Subcutaneous adipose tissue (tissue), 4 donors: ENCODE results near the gene C20orf144. TPM values are rescaled to one million over a fixed set of nuclear protein-coding genes. Genes with fewer than 3 reads are reported as not detected.

Source experiments
- total RNA-seq, 4 donors: library from RNA; depleted of rRNA; stranded (reverse); fragments of >200 nt; gene quantifications; one replicate each; pipeline ENCODE4 v1.1.0, GENCODE V29; 2016
- TF ChIP-seq, protein P1 (sequence below): fragments of 450-650 bp; IDR thresholded peaks from one replicate; pipeline ENCODE4 v1.5.1; 2016; ENCODE audit warnings: low read depth, mild to moderate bottlenecking, control low read depth, antibody characterized with exemption, moderate library complexity

Gene C20orf144
- total RNA-seq, 4 donors from 2014 or later, result not detected

DNA sequence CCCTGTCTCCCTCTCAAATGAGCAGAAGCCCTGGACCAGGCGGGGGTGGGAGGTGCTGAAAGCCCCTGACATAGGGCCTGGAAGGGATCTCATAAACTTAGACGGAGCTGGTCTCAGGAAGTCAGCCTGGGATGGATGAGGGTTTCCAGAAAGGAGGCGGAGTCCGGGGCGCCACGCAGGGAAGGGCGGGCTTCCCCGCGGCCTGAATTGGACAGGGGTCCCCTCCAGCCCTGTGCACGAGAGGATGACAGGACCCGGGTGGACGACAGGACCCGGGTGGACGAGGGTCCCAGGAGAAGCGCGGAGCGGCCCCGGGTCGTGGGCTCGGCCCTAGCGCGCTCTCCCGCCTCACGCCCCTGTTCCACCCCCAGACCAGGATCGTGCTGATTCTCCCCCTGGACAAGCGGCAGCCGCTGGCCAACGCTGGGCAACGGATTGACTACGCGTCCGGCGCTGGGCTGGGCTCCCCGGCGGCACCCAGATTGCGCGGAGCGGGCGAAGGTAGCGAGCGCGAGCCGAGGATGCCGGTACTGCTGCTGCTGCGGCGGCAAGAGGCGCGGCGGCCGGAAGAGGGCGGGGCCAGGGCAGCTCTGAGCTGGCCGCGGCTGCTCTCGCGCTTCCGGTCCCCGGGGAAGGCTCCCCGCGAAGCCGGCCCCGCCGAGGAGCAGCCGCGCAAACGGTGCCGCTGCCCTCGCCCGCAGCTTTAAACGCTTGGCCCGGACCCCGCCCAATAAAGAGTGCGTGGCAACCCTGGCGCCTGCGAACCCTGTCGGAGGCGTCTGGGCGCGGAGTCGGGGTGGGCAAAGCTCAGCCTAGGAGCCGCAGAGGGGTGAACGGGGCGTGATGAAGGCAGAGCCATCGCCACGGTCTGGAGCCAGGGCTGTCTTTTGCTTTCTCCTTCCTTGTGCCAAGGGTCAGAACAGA, 1.3 kb downstream of the C20orf144 start:
- TF ChIP-seq, protein P1, sequence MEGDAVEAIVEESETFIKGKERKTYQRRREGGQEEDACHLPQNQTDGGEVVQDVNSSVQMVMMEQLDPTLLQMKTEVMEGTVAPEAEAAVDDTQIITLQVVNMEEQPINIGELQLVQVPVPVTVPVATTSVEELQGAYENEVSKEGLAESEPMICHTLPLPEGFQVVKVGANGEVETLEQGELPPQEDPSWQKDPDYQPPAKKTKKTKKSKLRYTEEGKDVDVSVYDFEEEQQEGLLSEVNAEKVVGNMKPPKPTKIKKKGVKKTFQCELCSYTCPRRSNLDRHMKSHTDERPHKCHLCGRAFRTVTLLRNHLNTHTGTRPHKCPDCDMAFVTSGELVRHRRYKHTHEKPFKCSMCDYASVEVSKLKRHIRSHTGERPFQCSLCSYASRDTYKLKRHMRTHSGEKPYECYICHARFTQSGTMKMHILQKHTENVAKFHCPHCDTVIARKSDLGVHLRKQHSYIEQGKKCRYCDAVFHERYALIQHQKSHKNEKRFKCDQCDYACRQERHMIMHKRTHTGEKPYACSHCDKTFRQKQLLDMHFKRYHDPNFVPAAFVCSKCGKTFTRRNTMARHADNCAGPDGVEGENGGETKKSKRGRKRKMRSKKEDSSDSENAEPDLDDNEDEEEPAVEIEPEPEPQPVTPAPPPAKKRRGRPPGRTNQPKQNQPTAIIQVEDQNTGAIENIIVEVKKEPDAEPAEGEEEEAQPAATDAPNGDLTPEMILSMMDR, result no peak

DNA sequence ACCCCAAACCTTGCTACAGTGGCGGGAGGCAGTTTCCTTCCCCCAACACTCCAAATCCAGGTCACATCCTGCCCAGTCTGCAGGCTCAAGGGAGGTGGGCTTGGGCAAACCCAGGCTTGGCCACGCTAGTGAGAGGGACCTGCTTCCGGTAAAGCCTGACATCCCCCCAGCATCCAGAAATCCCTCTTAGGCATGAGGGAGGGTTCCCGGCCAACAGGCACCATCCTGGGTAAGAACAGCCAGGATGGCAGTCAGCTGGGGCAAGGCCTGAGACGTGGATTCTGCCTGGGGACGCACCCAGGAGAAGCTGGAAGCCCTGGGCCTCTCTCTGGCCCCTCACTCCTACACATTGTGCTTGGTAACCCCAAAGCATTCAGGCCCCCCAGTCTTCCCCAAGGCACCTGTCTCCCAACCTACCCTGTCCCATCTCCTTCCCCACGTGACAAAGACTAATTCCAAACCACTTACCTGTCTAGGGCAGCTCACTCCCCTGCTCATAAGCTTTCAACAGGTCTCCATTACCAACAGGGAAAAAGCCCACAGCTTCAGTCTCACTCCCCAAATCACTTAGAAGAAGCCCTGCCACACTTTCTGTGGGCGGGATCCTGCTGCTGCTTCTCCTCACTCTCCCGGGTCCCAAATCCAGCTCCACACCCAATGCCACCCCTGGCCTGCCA, 2.1 kb downstream of the C20orf144 start:
- TF ChIP-seq, protein P1, result no peak

DNA sequence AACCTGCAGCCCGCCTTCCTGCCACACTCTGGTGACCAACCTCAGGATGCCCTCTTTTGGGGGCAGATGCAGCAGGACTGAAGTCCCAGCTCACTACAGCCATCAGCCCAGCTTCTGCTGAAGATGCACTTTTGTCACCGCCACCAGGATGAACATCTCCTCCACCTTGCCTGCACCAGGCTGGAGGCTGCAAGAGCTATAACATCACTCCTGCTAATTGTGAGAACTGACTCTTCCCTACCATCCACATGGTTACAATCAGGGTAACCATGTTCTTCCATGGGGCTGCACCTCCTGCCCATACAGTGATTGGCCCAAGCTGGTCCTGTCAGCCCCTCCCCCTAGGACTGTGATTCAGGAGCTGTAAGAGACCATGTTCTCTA, 2.6 kb downstream of the C20orf144 start:
- TF ChIP-seq, protein P1, result no peak

DNA sequence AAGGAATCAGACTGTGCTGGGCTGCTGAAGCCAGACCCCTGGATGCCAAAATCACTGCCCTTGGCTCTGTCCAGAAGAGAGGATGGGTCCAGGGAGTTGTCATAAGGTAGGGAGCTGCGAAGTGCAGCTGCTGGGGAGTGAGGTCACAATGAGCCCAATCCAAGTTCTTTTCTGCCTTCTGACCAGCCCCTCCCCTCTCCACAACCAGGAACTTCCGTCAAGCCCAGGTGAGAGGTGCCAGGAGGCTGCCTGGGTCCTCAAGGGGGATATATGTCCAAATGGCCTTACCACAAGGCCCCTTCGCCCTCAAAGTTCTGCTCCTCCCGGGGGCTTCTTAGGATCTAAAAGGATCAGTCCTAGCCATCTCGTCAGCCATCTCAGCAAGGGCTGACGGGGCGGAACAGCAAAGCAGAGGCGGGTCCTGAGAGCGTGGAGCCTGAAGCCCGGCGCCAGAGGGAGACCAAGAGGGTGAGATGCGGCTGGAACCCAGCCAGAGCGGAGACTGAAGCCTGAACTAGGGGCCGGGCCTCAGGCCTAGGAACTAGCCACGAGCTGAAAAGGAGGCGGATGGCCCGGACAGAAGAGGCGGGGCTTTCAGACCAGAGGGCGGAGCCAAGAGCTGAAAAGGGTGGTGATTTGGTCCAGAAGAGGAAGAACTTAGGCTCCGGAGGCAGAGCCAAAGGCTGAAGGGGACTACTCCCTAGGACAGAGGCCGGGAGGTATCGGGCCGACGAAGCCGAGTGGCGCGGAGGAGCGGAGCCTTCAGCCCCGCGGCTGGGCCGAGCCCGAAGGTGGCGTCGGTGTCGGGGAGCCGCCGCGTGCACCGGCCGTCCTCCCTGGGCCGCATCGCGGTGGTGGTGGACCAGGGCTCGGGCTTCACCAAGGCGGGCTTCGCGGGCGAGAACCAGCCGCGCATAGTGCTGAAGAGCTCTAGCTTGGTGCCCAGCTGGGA, 4.4 kb downstream of the C20orf144 start, which contains the start of gene ACTL10:
ACTL10 (plus strand) TSS at position 651 of the 952 bp plus-strand sequence. CDS start 555 bp downstream, outside the sequence.
- TF ChIP-seq, protein P1, result no peak

DNA sequence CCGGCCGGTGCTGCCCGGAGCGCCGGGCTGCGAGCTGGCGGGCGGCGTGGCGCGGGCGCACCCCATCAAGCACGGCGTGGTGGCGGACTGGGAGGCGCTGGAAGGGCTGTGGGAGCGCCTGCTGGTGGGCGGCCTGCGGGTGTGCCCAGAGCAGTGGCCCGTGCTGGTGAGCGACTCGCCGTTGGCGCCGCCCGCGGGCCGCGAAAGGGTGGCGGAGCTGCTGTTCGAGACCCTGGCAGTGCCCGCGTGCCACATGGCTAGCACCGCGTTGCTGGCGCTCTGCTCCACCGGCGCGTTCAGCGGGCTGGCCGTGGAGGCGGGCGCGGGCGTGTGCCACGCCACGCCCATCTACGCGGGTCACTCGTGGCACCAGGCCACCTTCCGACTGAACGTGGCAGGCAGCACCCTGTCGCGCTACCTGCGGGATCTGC, 5.1 kb downstream of the C20orf144 start:
- TF ChIP-seq, protein P1, result no peak

DNA sequence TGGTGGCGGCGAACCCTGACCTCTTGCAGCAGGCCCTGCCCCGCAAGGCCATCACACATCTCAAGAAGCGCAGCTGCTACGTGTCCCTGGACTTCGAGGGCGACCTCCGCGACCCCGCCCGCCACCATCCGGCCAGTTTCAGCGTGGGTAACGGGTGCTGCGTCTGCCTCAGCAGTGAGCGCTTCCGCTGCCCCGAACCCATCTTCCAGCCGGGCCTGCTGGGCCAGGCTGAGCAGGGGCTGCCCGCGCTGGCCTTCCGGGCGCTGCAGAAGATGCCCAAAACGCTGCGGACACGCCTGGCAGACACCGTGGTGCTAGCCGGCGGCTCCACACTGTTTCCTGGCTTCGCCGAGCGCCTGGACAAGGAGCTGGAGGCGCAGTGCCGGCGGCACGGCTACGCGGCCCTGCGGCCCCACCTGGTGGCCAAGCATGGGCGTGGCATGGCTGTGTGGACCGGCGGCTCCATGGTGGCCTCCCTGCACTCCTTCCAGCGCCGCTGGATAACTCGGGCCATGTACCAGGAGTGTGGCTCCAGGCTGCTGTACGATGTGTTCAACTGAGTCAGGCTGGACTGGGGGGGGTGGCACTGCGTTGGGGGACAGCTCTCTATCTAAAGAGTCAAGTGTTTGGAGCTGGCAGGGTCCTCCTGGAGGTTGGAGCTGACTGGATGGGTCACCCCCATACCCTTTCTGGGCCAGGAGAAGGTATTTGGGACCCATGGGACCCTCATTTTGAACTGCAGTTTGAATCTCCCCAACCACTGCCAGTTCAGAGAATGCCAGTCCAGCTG, 5.7 kb downstream of the C20orf144 start:
- TF ChIP-seq, protein P1, result no peak
